Umbilical cord (tissue), 2 donors: ENCODE data around the gene ZFPL1. TPM values are rescaled to one million over a fixed set of nuclear protein-coding genes. Genes with fewer than 3 reads are reported as not detected.

Experiments
- DNase-seq: peaks from one replicate; pipeline ENCODE4 v3.0.0-alpha.2; 2015; ENCODE audit warnings: low spot score
- total RNA-seq: library from RNA; depleted of rRNA; stranded (reverse); fragments of >200 nt; gene quantifications from one replicate; pipeline ENCODE4 v1.2.3, GENCODE V29; 2014; ENCODE audit warnings: low replicate concordance; ENCODE audit not compliant: insufficient read depth

The ZFPL1 gene
- total RNA-seq, 1 donor from 2014 or later: 28.6 TPM

DNA sequence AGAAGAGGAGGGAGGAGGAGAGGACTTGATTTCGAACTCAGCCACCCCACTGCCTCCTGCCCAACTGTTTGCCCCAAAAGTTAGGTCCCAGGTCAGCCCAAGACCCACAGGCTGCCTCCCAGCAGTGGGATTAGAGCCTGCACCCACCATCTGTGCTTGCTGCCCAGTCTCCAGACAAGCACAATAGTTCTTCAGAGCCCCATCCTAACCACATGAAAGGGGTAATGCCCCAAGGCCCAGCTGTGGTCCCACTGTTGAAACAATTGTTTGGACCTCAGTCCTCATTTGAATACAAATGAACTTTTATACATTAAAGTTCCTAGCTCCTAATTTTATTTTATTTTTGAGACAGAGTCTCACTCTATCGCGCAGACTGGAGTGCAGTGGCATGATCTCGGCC, 6.6 kb downstream of the ZFPL1 start:
- no peak for DNase-seq

DNA sequence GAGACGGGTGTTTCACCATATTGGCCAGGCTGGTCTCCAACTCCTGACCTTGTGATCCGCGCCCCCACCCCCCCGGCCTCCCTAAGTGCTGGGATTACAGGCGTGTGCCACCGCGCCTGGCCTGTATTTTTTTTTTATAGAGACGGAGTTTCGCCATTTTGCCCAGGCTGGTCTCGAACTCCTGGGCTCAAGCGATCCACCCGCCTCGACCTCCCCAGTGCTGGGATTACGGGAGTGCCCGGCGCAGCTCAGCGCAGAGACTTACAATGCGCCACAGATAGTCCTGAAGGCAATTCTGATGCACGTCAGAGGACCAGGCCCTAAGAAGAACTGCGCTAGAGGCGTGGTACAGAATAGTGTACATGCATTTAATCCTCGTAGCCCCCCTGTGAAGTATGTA, 11.4 kb downstream of the ZFPL1 start:
- DNase-seq: no peak

DNA sequence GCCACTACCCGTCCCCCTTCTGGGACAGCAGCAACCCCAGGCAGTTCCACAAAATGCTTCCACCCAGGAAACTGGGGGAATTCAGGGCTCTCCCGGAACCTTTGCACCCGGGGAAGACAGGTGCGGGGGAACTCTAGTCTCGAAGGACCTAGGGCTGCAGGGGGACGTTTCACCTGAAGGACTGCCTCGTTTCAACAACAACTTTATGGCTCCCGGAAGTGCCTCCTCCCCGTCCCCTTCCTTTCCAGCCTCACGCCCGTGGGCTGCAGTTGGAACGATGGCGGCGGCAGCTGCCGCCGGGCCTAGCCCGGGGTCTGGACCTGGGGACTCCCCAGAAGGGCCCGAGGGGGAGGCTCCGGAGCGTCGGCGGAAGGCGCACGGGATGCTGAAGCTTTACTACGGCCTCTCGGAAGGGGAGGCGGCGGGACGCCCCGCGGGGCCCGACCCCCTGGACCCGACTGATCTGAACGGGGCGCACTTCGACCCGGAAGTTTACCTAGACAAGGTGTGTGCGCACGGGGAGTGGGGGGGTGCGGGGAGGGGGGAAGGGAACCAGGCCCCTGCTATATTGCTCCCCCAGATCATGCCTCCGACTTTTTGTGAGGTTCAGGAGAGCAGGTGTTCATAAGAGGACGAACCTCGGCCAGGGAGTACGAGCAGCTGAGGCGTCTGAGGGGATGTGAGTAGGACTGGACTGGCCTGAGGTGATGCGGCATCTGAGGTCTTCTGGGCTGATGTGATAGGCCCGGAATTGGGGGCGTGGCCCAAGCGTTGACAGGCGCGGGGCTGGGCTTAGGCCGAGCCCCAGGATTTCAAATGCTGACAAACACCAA, 12.2 kb downstream of the ZFPL1 start, which contains the start of gene VPS51:
Gene VPS51 (plus strand): TSS at position 241 of the 833 bp plus-strand sequence. CDS start 37 bp downstream, at position 278.
- peak; percentile 92 for DNase-seq

DNA sequence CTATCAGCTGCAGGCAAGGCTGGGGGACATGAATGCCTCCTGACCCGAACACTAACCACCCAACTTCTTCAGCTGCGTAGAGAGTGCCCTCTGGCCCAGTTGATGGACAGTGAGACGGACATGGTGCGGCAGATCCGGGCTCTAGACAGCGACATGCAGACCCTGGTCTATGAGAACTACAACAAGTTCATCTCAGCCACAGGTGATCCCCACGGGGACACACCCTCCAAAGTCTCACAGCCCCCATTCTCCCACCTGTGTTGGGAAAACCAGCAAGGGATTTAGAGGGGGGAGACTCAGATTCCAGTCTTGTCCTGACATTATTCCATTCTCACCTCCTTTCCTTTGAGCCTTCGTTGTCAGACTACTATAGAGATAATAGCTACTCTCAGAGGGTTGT, 12.9 kb downstream of the ZFPL1 start:
- no peak for DNase-seq

DNA sequence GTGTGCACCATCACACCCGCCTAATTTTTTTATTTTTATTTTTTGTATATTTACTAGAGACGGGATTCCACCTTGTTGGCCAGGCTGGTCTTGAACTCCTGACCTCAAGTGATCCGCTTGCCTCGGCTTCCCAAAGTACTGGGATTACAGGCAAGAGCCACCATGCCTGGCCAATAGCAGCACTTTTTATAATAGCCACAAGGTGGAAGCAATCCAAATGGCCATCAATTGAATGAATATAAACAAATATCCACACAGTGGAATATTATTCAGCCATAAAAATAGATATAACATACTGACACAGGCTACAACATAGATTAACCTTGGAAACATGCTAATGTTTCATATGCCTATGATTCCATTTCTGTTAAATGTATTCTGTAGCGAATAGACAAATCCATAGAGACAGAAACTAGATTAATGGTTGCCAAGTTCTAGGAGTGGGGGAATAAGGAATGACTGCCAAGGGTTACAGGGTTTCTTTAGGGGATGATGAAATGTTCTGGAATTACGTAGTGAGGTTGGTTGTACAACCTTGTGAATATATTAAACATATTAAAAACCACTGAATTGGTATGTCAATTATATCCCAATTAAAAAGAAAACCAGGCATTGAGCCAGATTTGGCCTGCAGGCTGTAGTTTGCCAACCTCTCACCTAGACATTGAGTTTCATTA, 16.8 kb downstream of the ZFPL1 start:
- DNase-seq: no peak

DNA sequence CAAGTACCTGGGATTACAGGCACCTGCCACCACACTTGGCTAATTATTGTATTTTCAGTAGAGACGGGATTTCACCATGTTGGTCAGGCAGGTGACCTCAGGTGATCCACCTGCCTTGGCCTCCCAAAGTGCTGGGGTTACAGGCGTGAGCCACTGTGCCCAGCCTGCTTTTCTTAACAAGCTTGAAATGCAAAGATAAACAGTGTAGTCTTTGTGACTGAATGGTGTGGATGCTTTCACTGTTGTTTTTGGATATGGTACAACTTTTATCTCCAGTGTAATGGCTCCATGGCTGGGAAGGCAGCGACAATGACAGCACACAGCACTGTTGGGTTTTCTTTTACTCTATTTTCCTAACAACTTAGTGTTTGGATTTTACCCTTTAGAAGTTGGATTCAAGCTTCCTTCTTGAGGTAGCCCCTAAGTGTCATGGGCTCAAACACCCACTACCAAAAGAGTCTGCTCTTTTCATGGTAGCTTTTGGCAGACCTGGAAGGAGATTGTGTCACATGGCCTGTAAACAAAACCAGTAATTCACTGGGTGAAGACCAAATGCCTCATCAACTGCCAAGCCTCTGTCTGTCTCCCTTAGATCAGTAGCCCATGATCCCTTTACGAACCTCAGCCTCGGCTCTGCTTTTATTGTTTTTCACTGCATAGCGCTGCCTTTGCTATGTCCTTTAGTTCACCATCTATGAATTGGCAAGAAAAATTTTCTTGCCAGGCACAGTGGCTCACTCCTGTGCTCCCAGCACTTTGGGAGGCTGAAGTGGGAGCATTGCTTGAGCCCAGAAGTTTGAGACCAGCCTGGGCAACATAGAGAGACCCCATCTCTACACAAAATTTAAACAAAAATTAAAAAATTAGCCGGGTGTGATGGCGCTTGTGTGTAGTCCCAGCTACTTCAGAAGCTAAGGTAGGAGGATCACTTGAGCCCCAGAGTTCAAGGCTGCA, 18.4 kb downstream of the ZFPL1 start:
- DNase-seq: no peak

DNA sequence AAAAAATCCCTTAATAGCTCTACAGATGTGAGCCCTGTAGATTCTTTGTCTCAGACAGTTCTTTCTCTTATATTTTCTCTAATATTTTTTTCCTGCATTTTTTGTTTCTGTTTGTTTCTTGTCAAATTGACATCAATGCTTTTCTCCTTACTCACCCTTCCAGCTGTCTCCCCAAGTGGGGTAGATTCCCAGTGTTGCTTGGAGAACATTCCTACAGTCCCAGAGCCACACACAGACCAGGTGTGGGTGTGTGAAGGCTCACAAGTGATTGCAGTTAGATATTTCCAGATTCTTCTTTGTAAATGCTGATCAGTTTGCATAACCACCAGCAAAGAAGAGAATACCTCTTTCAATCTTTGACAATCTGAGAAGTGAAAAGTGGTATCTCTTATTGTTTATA, 19.5 kb downstream of the ZFPL1 start:
- DNase-seq: no peak

DNA sequence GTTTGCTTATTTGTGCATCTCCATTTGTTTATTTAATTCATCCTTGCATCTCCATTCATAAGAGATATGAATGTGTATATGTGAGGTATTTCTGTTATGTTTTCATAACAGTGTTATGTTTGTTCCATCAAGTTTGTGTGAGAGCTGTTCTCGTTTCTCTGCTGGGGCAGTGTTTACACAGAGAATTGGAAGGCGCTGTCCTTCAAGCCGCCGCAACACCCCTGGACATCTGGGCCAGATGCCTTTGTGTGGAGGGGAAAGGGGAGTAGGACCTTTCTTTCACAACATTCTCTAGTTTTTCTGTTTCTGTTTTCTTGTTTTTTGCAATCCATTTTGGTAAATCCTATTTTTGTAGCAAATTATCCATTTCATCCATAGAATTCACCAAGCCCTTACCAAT, 20.6 kb downstream of the ZFPL1 start:
- no peak for DNase-seq

DNA sequence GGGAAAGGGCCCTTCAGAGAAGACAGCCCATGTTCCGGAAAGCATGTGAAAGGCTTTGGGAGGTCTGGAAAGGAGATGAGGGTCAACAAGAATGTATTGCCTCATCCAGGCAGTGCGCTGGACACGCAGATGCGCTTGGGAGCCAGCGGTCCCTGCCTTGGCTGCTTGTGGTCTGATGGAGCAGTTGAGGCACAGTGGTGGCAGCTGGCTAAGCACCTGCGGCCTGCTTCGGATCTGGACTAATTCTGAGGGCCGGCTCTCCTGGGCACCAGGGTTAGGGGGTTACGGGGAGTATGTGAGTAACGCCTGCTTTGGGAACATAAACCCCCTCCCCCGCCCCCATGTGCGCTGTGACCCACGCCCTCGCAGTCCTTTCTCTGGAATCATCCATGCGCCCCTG, 23.1 kb downstream of the ZFPL1 start:
- no peak for DNase-seq

DNA sequence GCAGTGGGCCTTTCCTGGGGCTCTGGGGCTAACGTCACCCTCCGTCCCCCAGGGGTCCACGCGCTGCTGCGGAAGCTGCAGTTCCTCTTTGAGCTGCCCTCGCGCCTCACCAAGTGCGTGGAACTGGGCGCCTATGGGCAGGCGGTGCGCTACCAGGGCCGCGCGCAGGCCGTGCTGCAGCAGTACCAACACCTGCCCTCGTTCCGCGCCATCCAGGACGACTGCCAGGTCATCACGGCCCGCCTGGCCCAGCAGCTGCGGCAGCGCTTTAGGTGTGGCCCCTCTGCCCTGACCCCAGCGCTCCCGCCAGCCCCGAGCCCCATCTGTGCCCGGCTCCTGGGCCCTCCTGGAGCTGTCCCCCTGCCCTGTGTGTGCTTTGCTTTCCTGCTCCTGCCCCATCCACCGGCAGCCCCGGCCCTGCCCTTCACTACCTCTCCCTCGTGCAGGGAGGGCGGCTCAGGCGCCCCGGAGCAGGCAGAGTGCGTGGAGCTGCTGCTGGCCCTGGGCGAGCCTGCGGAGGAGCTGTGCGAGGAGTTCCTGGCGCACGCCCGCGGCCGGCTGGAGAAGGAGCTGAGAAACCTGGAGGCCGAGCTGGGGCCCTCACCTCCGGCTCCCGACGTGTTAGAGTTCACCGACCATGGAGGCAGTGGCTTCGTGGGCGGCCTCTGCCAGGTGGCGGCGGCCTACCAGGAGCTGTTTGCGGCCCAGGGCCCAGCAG, 23.9 kb downstream of the ZFPL1 start:
- no peak for DNase-seq

DNA sequence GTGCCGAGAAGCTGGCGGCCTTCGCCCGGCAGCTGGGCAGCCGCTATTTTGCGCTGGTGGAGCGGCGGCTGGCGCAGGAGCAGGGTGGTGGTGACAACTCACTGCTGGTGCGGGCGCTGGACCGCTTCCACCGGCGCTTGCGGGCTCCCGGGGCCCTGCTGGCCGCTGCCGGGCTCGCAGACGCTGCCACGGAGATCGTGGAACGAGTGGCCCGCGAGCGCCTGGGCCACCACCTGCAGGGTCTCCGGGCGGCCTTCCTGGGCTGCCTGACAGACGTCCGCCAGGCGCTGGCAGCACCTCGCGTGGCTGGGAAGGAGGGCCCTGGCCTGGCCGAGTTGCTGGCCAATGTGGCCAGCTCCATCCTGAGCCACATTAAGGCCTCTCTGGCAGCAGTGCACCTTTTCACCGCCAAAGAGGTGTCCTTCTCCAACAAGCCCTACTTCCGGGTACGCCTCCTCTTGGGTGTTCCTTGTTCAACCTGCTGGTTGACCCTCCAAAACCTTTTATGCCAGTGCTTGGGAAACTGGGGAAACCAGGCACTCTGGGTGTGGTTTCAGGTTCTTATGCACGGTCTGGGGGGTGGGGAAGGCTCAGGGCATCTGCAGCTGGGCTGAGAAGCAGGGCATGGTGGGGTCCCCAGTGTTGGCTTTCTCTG, 24.6 kb downstream of the ZFPL1 start:
- no peak for DNase-seq

DNA sequence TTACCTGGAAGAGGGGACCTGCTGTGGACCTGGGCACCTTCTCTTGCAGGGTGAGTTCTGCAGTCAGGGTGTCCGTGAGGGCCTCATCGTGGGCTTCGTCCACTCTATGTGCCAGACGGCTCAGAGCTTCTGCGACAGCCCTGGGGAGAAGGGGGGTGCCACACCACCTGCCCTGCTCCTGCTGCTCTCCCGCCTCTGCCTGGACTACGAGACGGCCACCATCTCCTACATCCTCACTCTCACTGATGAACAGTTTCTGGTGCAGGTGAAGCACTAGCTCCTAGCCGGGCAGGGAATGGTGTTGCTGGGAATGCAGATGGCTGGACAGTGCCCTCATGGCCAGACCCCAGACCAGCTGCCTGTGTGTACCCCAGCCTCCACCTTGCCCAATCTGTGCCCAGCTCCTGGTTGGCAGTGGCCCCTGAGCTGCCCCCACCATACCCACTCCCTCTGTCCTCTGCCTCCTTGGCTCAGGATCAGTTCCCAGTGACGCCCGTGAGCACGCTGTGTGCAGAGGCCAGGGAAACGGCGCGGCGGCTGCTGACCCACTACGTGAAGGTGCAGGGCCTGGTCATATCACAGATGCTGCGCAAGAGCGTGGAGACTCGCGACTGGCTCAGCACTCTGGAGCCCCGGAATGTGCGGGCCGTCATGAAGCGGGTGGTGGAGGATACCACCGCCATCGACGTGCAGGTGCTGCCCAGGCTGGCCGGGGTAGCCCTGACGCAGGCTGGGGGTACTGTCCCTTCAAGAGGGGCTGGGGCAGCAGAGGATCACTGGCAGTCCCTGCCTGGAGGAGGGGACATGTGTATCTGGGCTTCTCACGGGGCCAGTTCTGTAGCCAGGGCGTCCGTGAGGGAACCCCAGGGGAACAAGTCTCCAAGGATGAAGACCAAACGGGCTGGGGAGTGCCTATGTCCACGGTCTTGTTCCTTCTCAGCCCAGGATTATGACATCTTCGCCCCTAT, 25.5 kb downstream of the ZFPL1 start:
- no peak for DNase-seq

DNA sequence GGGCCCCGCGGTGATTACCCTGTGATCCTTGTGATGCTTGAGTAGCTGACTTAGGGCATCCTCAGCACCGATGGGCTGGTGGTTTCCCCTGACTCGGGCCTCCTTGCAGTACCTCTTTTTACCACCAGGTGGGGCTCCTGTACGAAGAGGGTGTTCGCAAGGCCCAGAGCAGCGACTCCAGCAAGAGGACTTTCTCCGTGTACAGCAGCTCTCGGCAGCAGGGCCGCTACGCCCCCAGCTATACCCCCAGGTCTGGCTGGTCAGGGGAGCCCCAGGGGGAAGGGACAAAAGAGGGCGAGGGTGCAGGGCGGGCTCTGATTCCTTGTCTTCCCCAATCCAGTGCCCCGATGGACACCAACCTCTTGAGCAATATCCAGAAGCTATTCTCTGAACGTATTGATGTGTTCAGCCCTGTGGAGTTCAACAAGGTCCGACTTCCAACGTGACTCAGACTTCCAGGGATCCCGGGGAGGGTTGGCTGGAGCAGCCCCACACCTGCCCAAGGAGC, 26.4 kb downstream of the ZFPL1 start:
- peak; percentile 82 for DNase-seq

DNA sequence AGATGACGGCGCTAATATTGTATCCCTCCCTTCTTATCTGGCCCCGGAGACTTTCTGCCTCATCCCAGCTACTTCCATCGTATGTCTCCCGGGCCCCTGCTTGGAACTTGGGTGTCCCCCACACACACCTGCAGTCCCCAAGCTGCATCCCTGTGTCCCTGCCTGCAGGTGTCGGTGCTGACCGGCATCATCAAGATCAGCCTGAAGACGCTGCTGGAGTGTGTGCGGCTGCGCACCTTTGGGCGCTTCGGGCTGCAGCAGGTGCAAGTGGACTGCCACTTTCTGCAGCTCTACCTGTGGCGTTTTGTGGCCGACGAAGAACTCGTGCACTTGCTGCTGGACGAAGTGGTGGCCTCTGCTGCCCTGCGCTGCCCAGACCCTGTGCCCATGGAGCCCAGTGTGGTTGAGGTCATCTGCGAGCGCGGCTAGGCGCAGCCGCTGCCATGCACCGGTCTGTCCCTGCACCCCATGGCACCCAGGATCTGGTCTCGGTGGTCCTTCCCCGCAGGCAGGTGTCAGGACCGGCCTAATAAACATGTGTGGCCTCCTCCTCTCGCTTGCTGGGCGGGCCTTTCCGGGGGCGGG, 27.2 kb downstream of the ZFPL1 start:
- DNase-seq: no peak

DNA sequence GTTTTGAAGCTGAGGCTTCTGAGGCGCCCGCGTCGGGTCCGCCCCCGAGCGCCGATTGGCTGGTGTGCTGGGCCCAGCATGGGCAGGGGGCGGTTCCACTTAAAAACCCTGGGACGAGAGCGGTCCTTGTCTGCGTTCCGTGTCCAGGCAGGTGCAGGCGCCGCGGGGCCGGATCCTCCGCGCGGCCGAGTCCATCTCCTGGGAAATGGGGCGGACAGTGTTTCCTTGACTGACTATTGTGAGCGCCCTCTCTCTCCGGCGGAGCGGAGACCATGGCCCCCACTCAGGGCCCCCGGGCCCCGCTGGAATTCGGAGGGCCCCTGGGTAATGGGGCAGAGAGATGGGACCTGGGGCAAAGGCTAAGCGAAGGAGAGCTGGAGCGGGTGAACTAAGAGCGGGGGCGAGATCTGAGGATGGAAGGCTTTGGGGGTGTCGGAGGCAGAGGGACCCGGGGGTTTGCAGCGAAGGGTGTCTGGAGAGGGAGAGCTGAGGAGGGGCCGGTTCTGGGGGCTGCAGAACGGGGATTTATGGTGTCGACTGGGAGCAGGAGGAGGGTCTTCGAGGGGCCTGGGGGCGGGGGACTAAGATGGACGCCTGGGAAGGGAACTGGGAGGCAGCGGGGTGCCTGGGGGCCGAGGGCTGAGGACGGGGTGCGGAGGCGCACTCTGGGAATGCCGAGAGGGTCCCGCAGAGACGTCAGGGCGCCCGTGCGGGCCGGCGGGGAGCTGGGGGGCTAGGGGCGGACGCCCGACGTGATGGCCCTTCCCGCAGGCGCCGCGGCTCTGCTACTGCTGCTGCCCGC, 27.9 kb downstream of the ZFPL1 start, which contains the start of gene TM7SF2:
Gene TM7SF2 (plus strand): TSS at position 129 of the 802 bp plus-strand sequence. CDS start 144 bp downstream, at position 273.
- peak; percentile 92 for DNase-seq

DNA sequence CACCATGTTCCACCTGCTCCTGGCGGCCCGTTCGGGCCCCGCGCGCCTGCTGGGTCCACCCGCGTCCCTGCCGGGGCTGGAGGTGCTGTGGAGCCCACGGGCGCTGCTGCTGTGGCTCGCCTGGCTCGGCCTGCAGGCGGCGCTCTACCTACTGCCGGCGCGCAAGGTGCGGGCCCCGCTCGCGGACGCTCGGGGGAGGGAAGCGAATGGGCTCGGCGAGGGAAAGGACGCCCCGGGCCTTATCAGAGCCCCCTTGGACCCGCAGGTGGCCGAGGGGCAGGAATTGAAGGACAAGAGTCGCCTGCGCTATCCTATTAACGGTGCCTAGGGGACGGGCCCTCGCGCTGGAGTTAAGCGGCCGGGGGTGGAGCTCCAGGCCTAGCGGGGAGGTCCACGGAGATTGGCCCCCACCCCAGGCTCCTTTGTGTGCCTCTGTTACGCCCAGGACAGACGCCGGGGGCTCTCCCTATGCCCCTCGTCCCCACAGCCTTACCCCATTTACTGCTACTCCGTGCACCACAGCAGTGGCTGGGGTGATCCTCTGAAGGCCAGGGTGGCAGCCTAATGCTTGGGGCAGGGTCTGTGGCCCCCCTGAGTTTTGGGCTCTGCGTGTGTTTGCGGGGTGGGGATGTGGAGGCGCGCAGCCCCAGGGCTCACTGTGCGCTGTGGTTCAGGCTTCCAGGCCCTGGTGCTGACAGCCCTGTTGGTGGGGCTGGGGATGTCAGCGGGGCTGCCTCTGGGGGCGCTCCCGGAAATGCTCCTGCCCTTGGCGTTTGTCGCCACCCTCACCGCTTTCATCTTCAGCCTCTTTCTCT, 28.7 kb downstream of the ZFPL1 start:
- DNase-seq: no peak

DNA sequence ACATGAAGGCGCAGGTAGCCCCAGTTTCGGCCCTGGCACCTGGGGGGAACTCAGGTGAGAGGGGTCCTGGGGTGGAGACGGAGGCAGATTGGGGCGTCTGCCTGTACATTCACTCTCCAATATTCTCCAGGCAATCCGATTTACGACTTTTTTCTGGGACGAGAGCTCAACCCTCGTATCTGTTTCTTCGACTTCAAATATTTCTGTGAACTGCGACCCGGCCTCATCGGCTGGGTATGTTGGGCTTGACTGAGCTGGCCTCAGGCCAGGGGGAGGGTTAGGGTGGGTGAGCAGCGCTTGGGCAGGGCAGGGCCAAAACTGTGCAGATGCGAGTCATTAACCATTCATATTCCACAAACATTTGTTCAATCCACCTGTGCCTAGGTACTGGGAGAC, 29.3 kb downstream of the ZFPL1 start:
- peak; percentile 57 for DNase-seq
